Osteoblast (primary cell): Measurements from ENCODE around the gene GCN1. TPM values are rescaled to one million over a fixed set of nuclear protein-coding genes. Genes with fewer than 3 reads are reported as not detected.

Experiments
- DNase-seq: peaks from one replicate; pipeline ENCODE4 v3.0.0; 2011; ENCODE audit warnings: low spot score, mixed read lengths; ENCODE audit not compliant: insufficient read length; ENCODE audit errors: missing footprints
- H2AFZ ChIP-seq: 2 replicates; pipeline ENCODE4 v1.6.0; 2011; ENCODE audit warnings: mild to moderate bottlenecking, low read length
- H3K27ac ChIP-seq: 2 replicates; pipeline ENCODE4 v1.5.1; 2011; ENCODE audit warnings: mild to moderate bottlenecking, low read depth, low read length, moderate library complexity
- H3K27me3 ChIP-seq: 2 replicates; pipeline ENCODE4 v1.6.0; 2012; ENCODE audit warnings: mild to moderate bottlenecking, control low read depth, inconsistent platforms, low read length, moderate library complexity; ENCODE audit not compliant: insufficient read depth
- H3K36me3 ChIP-seq: 2 replicates; pipeline ENCODE4 v1.5.1; 2011; ENCODE audit warnings: mild to moderate bottlenecking, low read length, control low read depth, moderate library complexity; ENCODE audit not compliant: insufficient read depth
- H3K4me1 ChIP-seq: 2 replicates; pipeline ENCODE4 v1.5.1; 2011; ENCODE audit warnings: mild to moderate bottlenecking, low read length, control low read depth, moderate library complexity; ENCODE audit not compliant: insufficient read depth
- H3K4me2 ChIP-seq: 2 replicates; pipeline ENCODE4 v1.6.0; 2011; ENCODE audit warnings: mild to moderate bottlenecking, low read length; ENCODE audit not compliant: insufficient read depth
- H3K4me3 ChIP-seq: fragments of 200-600 bp; sonication (generic); 3 replicates; pipeline ENCODE4 v1.5.1; 2012; ENCODE audit warnings: mild to moderate bottlenecking, low read length, inconsistent platforms; ENCODE audit not compliant: insufficient read depth
- H3K79me2 ChIP-seq: 2 replicates; pipeline ENCODE4 v1.6.0; 2012; ENCODE audit warnings: mild to moderate bottlenecking, low read length, control low read depth, inconsistent platforms; ENCODE audit not compliant: insufficient read depth
- H3K9me3 ChIP-seq: 2 replicates; pipeline ENCODE4 v1.5.1; 2011; ENCODE audit warnings: low read depth, low read length, control low read depth
- H4K20me1 ChIP-seq: 2 replicates; pipeline ENCODE4 v1.6.0; 2012; ENCODE audit warnings: mild to moderate bottlenecking, low read length, control low read depth; ENCODE audit not compliant: insufficient read depth
- total RNA-seq: library from RNA; depleted of rRNA; stranded (reverse); fragments of >200 nt; gene quantifications from 2 replicates; pipeline ENCODE4 v1.2.3, GENCODE V29; 2012
- TF ChIP-seq, protein P1 (sequence below): IDR thresholded peaks from 2 replicates; pipeline ENCODE4 v1.5.1; 2011; ENCODE audit warnings: mild to moderate bottlenecking, low read depth, low read length, moderate library complexity; ENCODE audit errors: extremely low read depth

The GCN1 gene
- total RNA-seq, 1 donor, result 103 TPM

- Histone ChIP-seq H3K4me2 (peak overlapping the region; percentile 70), H3K79me2 (peaks cover 90% of the 10 kb centered on the region), H3K4me3 (peak overlapping the region; percentile 26), H3K4me1 (peaks cover 83% of the 10 kb centered on the region), H3K27me3 (no peaks in the 10 kb centered on the region), H3K36me3 (peaks cover 22% of the 10 kb centered on the region), H2AFZ (no peak overlapping the region), H3K27ac (peak overlapping the region; percentile 97), H3K9me3 (no peaks in the 10 kb centered on the region), H4K20me1 (peaks cover 41% of the 10 kb centered on the region)
- DNase-seq, result peak; percentile 55
- TF ChIP-seq, protein P1, sequence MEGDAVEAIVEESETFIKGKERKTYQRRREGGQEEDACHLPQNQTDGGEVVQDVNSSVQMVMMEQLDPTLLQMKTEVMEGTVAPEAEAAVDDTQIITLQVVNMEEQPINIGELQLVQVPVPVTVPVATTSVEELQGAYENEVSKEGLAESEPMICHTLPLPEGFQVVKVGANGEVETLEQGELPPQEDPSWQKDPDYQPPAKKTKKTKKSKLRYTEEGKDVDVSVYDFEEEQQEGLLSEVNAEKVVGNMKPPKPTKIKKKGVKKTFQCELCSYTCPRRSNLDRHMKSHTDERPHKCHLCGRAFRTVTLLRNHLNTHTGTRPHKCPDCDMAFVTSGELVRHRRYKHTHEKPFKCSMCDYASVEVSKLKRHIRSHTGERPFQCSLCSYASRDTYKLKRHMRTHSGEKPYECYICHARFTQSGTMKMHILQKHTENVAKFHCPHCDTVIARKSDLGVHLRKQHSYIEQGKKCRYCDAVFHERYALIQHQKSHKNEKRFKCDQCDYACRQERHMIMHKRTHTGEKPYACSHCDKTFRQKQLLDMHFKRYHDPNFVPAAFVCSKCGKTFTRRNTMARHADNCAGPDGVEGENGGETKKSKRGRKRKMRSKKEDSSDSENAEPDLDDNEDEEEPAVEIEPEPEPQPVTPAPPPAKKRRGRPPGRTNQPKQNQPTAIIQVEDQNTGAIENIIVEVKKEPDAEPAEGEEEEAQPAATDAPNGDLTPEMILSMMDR, result no peak
These were observed 34.6 kb upstream of the GCN1 start for GRCh38 chr12:120229071-120229486.

DNA sequence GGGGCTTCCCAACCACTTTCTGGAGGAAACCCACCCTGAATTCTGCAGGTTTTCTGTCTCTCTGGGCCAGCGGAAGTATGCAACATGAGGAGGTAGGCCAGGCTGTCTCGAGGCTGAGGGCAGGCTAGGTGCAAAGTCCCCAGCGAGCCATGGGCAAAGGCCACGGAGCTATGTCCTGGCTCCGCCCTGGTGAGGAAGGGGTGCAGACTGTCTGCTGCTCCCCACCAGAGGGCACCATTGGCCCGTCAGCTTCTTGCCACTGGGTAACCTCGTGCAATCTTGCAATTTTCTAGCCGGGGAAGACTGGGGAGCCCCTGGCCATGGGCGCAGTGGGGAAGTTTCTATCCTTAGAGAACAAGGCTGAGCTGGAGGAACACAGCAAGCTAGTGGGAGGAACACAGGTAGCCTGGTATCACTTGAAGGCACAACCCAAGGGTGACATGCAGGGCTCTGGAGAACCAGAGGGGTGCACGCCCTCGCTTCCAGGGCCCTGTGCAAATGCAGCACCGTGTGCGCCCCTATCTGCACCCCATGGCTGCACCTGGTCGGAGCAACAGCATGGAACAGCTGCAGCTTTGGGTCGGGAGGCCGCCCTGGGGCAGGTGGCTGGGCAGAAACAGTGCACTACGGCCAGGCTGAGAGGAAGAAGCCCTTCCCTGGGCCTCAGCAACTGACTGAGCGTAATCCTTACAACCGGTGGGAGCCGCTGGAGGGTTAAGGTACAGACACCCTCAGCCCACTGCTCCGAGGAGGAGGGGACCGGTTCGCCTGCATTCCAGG lies 34.0 kb upstream of the GCN1 start:
- peaks cover 41% of the 10 kb centered on the region for H4K20me1 ChIP-seq
- peak overlapping the region; percentile 49 for H3K4me2 ChIP-seq
- peak overlapping the region; percentile 26 for H3K4me3 ChIP-seq
- peaks cover 77% of the 10 kb centered on the region for H3K4me1 ChIP-seq
- no peaks in the 10 kb centered on the region for H3K27me3 ChIP-seq
- TF ChIP-seq, protein P1, result peak; percentile 92
- no peaks in the 10 kb centered on the region for H3K9me3 ChIP-seq
- DNase-seq, result peak; percentile 97
- H3K36me3 ChIP-seq, result peaks cover 28% of the 10 kb centered on the region
- peak overlapping the region; percentile 97 for H3K27ac ChIP-seq
- peaks cover 90% of the 10 kb centered on the region for H3K79me2 ChIP-seq
- H2AFZ ChIP-seq, result no peak overlapping the region

DNA sequence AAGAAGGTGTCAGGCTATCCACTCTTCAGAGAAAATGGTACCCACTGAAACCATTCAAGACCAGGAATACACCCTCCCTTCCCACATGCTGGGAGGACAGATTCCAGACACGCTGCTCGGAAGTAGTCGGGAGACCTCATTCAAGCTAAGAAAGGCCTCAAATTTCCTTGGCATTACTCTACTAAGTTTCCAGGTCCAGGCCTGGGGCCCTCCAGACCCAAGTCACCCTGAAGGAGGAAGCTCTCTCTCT lies 33.5 kb upstream of the GCN1 start:
- peak overlapping the region; percentile 49 for H3K4me2 ChIP-seq
- no peak overlapping the region for H3K27ac ChIP-seq

More for the DNA sequence above, 33.5 kb upstream of the GCN1 start:
- Histone ChIP-seq H3K79me2 (peaks cover 88% of the 10 kb centered on the region), H2AFZ (no peak overlapping the region), H3K36me3 (peaks cover 30% of the 10 kb centered on the region), H3K4me1 (peaks cover 72% of the 10 kb centered on the region), H3K27me3 (no peaks in the 10 kb centered on the region), H3K4me3 (no peak overlapping the region), H3K9me3 (no peaks in the 10 kb centered on the region), H4K20me1 (peaks cover 41% of the 10 kb centered on the region)
- TF ChIP-seq, protein P1, result no peak
- DNase-seq, result no peak
